EL (cell line): Measurements from ENCODE around the gene PTPRK.
"Not testable (repeated sequence)": the region's sequence is repeated elsewhere in the genome, so short reads cannot be mapped to it uniquely, and the experiment has no call there.

Experiments
- DNase-seq: peaks from one replicate; pipeline ENCODE4 v3.0.0-alpha.2; 2016

PTPRK gene

DNA sequence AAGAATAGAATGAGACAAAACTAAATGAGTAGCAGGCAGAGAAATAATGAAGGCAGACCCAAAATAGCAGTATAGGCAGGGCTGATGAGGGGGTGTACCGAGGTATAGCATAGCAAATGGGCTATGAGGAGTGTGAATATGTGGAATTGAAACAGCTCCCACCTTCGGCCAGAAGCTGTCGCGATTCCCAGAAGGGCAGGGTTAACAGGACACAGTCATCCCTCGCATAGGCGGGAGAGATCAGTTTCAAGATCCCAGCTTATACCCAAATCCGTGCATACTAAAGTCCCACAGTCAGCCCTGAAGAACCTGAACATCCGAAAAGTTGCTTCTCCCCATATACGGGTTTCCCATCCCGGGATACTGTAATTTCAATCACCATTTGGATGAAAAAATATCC lies 82.7 kb downstream of the PTPRK start:
- no peak for DNase-seq

DNA sequence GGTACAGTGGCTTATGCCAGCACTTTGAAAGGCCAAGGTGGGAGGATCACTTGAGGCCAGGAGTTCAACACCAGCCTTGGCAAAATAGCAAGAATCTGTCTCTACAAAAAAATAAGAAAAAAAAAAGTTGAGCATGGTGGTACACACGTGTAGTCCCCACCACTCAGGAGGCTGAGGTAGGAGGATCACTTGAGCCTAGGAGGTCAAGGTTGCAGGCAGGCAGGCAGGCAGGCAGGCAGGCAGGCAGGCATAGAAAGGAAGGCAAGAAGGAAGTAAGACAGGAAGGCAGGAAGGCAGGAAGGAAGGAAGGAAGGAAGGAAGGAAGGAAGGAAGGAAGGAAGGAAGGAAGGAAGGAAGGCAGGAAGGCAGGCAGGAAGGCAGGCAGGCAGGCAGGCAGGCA lies 85.6 kb downstream of the PTPRK start:
- DNase-seq: not testable (repeated sequence)

DNA sequence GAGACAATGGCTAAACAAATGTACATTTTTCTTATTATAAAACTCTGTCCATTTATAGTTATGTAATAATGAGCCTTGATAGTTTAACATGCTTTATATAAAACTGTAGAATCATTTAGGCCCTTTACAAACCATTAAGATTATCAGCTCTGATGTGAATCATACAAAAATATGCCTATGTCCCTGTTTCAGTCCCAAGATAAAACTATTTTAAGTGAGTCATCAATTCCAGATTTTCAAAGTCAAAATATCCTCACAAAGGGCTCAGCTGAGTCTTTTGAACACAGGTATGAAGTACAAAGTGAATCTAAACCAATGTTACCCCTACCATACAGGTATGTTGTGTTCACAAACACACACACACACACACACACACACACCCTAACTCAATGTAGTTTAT lies 88.0 kb downstream of the PTPRK start:
- DNase-seq: peak; percentile 65

DNA sequence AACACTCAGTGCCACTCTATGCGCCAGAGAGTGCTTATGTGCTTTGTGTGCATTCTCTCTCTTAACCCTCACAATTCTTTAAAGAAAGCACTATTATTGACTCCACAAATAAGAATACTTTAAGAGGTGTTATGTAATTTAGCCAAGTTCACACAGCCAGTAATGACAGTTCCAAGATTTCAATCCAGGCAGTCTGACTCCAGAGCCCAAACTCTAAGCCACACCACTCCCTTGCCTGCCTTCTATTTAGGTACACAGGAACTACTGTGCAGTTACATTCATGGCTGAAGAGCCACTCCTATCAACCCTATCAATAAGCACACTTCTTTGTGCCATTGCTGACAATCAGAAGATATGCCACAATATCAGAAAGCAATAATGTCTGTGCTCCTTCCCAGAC lies 93.3 kb downstream of the PTPRK start:
- DNase-seq: no peak

DNA sequence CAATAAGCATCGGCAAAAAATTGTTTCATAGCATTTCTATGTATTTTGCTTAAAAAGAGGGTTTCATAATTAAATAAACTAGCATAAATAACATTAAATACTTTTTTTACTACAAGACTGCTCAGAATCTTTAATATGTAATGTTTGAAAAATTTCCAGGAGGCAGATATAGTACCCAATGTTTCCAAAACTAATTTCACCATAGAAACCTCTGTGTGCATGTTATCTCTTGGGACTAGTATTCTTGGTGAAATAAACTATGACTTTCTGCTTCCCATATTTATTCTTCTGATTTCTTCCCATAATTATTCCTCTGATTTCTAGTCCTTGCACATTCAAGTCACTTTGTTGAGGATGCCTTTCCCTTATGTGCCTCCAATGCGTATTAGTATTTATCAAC lies 94.5 kb downstream of the PTPRK start:
- DNase-seq: no peak

DNA sequence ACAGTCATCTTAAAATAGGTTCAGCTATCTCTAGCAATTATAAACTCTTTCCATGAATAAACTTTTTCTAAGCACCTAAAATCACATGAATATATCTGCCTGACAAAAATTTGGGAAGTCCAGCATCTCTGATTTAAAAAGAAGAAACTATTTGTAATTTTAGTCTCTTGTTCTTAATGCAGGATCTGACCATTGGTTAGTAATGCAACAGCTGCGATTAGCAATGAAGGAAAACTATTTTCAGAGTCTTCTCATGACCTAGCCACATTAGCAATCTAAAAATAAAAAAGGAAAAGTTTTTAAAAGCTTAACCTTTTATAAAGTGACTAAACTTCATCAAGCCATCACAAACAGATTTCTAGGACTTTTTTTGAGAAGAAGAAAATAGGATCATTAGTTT lies 97.5 kb downstream of the PTPRK start:
- DNase-seq: no peak

DNA sequence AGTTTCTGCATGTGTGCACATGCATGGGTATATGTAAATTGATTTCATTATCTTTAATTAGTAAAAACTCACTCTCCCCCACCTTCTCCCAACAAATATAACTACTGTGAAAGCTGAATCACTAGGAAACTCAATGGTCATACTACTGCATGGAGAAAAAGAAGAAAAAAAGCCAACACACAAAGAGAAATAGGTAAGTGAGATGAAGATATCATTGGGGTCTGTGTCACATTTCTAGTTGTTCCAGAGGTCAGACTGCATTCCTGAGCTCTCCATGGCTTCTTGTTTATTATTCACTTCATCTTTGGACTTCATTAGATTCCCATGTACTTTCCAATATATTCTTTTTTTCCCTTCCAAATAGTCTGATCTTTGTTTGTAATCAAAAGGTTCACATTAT lies 98.2 kb downstream of the PTPRK start:
- DNase-seq: no peak

DNA sequence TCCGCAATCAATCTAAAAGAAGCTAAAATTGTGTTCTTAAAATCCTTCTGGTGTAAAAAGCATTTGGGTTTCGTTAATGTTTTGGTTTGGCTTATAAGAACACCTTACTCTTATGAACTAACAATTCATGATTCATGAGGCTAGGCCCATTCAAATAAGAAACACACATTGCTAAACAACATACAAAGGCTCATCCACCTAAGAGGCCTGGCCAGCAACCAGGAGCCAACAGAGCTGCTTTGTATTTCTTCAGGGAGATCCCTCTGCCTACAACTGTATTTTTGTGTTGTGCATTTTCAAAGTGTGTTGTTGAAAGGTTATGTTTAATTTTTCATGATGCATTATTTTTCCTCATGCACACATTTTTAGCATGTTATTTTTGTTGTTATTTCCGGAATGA lies 98.6 kb downstream of the PTPRK start:
- DNase-seq: no peak

DNA sequence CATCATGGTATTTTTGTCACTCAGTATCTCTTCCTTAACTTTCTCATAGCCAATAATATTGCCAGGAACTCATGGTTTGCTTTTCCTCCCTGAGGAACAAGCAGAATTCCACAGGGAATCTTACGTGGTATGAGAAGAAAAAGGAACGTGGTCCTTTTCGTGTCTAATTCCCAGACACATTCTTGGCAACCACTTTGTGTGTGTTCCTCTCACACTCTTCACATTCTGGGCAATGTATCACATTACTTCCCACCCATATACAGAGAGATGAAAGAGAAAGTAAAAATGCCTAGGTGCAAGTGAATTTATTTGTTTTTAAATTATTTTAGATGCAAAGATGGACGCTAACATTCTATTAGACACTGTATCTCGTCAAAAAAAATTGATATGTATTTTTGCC lies 102.7 kb downstream of the PTPRK start:
- no peak for DNase-seq

DNA sequence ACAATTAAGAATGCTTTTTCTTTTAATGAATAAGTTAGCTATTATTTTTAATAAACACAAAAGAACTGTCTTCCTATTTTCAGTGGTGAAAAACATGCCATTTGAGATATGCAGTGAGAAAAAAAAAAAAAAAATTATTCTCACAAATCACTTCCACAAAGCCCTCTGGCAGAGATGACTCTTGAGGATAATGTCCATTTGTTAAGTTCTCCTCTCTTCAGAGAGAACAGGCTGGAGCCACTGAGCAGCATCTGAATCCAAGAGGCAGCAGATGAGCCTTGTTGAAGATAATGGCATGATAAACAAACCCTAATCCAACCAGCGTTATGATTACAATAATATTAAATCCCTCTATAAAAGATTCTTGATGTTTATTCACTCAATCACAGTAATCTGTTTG lies 105.0 kb downstream of the PTPRK start:
- DNase-seq: no peak

DNA sequence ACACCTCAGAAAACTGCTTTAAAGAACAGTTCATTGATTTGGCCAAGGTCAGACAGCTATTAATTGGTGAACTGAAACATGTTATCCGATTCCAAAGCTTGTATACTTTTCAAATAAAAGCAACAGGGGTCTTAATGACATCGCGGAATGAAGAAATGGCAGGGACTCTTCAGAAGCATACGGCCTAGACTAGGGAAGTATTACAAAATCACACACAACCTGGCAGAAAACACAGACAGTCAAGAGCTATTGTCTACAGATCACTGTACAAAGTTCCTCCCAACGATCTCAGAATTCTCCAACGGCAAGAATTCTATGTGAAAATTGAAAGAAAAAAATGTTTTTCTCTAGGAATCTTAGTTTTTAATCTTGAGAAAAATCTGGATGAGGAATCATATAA lies 105.5 kb downstream of the PTPRK start:
- no peak for DNase-seq

DNA sequence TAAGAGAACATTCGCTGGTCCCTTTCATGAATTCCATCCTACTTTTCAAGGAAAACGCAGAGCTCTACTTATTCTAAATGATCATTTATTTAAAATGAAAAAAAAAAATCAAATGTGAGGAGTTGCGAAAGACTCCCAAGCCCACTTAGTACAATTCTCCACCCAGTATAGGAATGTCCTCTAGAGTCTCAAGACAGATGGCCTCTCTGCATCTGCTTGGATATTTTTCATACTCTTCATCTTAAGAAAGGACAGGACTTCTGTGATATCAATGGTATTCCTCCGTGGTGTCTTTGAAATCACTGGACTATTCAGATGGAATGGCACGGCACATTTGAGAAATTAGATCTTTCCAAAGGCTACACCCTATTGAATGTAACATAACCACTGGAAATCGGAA lies 107.1 kb downstream of the PTPRK start:
- DNase-seq: no peak

DNA sequence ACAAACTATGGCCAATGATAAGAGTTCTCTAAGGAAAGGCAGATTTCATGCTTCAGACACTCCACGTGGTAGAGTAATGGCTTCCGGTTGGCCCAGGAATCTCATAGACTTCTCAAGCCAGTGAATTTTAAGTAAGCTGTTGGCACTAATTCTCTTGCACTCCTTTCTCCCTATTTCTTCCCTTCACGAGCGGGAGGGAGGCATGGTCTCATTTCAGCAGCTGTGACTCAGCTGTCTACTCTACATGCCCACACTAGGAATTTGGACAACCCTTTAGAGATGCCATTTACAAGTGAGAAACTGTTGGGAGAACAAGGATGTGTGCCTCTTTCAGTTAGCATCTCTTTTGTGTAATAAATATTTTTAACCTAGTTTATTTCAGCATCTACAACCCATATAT lies 107.7 kb downstream of the PTPRK start:
- DNase-seq: no peak

DNA sequence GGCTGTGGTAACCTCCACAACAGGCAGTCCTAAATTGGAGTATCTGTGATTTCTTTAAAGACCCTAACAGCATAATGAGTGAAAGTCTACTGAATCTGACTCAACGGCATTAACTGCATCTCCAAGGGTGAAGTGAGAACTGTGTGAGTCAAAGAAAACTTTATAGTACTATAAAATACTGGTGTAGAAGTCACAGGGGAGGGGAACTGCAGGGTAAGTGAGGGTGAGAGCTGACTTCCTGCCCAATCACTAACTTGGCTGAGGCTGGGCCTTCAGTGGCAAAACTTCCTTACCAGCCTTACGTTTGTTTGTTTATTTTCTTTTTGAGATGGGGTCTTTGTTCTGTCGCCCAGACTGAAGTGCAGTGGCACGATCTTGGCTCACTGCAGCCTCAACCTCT lies 109.8 kb downstream of the PTPRK start:
- peak; percentile 16 for DNase-seq

DNA sequence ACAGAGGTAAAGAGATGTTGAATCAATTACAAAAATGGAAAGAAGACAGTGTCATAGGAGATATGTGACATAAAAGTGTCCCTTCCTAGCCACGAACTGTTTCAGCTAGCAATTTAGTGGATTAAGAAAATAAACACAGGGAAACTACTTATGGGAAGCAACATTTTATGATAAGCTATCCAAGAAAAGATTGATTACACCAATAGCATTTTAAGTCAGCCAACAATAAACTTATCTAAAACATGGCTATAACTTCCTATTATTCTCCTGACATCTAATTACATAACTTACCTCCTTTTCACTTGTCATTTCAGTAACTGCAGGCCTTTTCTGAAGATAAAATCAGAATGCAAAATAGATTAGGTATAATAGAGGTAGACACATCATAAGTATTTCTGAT lies 111.4 kb downstream of the PTPRK start:
- DNase-seq: no peak

DNA sequence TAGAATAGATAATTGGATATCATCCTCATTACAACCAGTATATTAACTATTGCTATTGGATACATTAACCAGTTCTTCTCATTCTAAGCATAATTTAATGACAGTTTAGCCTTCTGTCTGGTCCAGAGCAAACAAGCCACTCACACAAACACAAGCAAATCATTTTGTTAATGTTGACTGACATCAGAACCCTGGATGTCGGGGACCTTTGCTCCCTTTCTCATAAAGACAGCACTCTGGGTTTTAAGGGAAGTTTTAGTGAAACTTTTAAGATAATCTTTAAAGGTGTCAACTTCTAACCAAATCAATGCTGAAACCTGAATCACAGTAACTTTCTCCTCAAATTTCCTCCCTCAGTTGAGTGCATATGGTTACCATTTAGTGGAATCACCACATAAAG lies 113.9 kb downstream of the PTPRK start:
- no peak for DNase-seq

DNA sequence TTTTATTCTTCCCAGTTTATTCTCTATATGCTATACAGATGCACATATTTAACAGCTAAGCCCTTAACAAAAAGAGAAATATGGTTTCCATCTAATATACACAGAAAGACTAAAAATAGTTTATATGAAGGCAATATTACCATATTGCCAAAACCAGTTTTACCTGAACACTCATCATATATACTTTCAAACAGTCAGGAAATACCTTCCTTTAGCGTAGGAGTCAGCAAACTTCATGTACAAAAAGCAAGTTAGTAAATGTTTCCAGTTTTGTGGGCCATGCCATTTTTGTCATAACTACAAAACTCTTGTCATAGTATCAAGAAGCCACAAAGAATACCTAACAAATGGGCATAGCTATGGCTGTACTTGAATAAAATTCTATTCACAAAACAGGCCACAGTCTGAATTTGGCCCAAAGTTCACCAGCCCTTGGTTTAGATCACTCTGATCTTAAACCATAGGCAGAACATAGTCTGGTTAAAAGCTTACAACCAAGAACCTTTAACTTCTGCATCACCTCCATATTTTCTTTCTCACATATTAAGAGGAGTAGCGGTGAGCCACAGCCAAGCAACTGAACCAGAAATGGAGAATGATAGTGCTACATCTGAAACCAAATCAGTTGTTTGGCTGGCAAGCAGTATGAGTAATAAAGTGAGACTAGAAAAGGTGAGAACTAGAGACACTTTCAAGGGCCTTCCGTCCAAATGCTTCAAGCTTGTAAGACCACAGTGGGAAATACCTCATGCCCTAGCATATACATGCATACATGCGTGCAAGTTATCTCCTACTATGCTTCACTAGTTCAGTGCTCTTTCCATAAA lies 116.6 kb downstream of the PTPRK start:
- DNase-seq: no peak

DNA sequence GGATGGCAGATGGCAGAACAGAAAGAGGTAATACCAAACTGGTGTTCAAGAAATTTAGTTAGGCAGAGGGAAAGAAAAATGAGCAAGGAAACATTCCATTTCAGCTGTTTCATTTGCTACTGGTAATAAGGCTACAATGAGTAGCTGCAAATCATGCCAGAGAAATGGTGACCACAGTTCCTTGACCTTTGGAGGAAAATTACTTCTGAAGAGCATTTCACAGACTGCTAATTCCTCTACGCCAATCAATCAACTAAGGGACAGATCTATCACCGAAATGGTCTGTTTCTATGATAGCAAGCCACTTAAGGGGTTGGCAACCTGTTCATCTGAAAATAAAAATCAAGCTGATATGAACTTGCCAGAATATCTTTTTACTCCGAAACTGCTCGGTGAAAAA lies 119.5 kb downstream of the PTPRK start:
- no peak for DNase-seq

DNA sequence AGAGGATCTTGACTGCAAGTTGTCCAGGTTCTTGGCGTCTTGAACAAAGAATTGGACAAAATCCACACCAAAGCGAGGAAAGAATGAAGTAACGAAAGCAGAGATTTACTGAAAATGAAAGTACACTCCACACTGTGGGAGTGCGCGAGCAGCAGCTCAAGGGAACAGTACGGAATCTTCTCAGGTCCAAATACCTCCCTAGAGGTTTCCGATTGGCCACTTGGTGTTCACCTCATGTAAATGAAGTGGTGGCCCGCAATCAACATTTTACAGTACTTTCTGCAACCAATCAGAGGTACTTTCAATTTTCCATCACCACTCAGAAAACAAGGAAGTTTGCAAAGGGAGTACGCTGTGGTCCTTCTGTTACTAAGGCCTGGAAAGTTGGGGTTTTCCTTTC lies 122.4 kb downstream of the PTPRK start:
- no peak for DNase-seq

DNA sequence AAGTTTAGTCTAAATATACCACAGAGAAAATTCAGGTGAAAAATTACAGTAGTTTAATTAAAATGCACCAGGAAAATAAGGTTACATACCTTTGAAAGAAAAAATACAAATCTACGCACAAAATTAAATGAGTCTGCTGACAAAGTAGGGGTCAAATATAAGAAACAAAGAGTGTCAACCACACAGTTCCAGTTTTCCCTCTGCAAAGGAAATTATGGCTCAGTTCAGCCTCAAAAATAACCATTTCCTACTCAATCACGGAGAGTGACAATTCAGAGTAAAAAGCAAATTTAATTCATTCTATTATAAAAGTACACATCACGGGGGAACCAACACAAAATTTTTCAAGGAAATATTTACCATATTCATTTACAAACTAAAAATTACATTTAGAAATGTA lies 124.8 kb downstream of the PTPRK start:
- DNase-seq: no peak

DNA sequence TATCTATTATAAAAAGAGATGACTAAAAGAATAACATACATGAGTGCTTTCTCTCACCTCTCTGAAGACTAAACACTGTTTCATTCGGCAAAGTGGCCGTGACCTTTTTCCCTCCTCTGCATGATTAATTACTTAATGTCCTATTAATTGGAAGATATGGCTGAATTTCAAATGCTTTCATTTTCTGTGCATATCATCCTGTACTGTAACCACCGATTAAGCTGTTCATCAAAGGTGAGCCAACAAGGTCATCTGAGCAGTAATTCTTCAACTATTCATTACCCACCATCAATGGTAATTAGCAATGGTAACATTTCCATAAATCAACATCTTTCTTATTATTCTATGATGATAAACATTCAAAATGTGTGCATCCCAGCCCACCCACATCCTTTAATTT lies 125.2 kb downstream of the PTPRK start:
- DNase-seq: no peak

DNA sequence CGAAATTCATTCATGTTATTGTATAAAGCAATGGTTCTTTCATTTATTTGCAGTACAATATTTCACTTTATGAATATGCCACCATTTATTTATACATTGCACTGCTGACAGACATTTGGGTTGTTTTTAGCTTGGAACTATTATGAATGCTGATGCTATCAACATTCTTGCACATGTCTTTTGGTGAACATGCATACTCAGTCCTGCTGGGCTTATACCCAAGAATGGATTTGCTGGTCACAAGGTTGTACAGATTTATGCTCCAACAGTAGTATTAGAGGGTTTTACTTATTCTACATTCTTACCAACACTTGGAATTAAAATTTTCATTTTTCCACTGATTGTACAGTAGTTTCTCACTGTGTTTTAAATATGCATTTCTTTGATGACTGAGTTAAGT lies 126.2 kb downstream of the PTPRK start:
- DNase-seq: no peak

DNA sequence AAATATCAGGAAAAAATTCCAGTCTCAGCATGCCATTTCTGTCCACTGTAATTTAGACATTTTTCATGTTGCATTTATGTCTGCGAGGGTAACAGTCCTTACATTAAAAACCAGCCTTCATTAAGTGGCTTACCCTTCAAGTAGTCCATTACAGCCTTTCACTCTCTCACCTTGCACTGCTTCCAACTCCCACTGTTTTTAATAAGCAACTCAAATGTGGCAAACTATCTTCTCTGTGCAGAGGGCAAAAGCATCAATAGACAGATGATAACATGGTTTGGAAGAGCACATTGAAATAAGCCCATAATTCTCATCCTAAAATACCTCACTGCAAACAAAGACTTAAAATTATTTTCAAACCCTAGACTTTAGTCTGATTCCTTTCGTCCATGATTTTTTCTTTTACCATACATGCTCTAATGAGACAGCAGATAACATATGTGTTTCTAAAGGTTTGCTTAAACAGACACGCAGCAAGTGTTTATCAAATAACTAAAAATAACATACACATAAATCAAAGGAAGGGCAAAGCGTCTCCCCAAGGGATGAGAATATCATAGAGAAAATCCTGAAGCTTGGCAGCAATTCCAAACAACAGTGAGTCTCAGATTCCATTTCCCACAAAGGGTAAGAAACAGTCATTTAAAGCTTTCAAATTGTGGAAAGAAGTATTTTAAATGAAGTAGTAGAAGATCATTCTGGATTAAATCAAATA lies 130.4 kb downstream of the PTPRK start:
- DNase-seq: no peak

DNA sequence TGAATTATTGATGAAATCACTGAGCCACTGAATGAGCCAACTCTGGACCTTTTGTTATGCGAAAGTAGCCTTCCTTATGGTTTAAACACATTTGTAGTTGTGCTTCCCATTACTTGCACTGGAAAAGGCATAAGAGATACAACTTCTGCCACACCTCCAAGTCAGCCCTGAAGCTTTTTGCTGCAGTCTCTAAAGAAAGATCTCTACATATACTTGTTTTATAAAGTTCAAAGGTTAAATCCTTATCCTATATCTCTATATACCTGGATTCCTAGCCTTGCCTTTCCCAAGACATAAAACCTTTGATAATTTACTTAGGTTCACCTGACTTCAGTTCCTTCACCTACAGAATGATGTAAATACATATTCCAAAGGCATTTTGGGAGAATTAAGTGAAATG lies 132.0 kb downstream of the PTPRK start:
- no peak for DNase-seq

DNA sequence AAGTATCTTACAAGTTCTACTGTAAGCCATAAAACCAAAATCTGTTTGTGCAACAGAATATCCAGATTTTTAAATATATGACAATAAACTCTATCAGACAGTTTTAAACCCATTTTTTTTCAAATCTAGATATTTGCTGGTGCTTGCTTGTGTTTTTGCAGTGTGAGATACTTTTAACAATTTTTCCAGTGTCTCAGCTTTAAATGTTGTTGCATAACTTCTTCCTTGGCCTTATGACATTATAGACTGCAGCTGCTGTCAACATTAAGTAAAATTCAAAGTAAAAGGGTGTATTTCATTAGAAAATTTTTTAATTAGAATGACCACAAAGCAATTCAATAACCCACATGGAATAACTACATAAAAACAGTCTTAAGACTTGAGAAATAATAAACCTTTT lies 139.5 kb downstream of the PTPRK start:
- DNase-seq: no peak
